Germinal center (tissue), 1 donor: ENCODE data around the gene ZNRF3.
"Not testable (repeated sequence)": the region's sequence is repeated elsewhere in the genome, so short reads cannot be mapped to it uniquely, and the experiment has no call there.

Experiments
- DNase-seq: peaks from one replicate; pipeline ENCODE4 v3.0.0; 2012; ENCODE audit warnings: mixed read lengths, low spot score

The ZNRF3 gene

GRCh38 chr22:28884747-28885350 is 1.5 kb downstream of the ZNRF3 start:
- DNase-seq: no peak

GRCh38 chr22:28885939-28886338 is 2.6 kb downstream of the ZNRF3 start:
- DNase-seq: no peak

GRCh38 chr22:28886679-28887078 is 3.3 kb downstream of the ZNRF3 start:
- DNase-seq: not testable (repeated sequence)

- DNase-seq: no peak
Measured at GRCh38 chr22:28887725-28888459, 4.5 kb downstream of the ZNRF3 start.

DNA sequence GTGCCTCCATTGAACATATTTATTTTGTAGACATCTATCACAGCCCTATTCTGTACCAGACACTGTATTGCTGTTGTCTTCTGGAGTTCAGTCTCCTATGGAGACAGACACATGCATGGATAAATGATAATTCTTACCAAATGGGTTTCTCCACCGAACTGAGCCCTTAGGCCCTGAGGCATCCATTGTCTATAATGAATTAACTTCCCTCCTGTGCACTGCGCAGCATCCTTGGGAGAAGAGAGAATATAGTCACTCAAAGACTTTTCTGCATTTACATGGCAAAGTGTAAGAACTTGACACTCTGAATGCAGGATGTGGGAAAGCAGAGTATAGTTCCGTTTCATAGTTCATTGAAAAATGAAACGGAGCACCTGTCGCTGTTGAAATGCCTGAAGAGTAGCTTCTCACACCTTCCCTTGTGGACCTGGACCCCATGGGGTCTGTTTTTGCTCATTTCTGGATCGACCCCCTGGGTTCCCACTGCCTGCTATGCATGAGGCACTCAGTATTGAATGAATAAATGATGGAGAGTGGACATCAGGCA is 6.2 kb downstream of the ZNRF3 start:
- DNase-seq: no peak

DNA sequence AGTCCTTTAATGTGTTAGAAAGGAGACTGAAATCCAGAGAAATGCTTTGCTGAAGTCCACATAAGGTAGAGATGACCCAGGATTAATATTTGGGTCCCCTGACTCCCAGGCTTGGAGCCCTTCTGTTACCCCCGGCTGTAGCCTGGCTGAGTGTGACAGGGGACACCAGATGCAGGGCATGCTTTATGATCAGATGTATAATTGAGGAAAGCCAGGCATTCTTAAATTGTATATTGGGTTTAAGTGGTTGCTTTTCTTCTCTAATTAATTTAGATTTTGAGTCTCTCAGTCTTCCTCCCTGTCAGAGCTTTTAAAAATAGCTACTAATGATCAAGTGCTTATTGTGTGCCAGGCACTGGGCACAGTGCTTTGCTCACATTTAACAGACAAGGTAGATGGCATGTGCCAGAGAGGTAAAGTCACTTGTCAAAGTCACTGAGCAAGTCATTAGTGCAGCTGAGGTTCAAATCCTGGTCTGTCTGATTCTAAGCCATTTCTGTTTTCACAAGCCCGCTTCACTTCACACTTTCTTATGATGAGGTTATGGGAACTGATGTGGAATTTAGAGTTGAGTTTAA is 7.9 kb downstream of the ZNRF3 start:
- DNase-seq: no peak

DNA sequence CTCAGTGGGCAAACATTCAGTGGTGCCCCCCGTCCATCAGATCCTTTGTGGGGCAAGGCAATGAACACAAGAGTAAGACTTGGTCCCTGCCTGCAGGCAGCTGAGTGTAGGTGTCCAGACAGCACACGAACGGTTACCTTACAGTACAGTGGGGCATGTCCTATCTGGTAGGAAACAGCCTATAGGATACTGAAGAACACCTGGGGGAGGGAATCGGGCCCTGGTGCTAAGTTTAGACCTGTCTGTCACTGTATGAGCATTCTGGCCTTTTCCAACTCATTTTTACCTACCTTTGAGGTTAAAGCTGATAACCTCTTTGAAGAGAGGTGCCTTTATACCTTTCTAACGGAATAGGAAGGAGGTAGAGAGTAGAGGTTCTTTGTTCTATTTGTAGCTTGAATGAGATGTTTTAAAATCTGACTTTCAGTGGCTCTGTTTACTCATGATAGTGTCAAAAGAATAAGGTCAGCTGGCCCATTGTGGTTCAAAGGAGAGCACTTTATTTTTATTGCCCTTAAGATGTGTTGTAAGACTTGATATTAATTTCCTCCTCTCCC is 8.9 kb downstream of the ZNRF3 start:
- no peak for DNase-seq

- no peak for DNase-seq
Measured at GRCh38 chr22:28893810-28894209, 10.4 kb downstream of the ZNRF3 start.

DNA sequence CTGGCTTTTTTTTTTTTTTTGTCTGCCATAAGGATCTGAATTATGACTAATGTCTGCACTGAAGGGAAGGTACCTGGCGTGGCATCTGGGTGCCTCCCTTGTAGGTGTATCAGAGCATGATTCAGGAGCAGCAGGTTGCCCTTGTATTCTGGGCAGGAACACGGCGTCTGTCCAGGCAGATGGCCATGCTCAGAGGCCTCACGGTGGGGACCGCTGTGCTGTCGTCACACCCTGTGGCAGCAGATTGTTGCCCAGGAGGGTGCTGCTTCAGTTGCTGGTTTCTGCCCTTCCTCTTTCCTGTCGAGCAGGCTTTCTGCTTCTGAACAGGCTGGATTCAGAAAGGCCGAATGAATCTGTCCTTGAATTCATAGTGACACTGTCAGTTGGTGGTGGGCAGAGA is 11.0 kb downstream of the ZNRF3 start:
- DNase-seq: no peak

DNA sequence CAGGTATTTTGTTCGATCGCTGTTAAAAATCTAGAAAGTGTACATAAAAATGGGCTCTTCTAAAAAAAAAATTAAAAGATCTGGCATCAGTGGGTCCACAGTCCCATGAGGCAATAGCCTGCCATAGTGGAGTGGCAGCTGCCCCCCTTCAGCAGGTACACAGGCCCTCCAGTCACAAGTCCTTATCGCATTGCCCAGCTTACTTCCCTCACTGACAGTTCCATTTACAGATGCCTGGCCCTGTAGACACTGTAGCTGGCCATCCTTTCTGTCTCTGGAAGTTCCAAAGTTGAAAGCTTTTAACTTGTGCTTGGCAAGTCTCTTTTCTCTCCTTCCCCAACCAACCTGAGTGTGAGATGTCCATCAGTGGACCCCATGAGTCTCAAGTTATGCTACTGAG is 11.4 kb downstream of the ZNRF3 start:
- DNase-seq: no peak

DNA sequence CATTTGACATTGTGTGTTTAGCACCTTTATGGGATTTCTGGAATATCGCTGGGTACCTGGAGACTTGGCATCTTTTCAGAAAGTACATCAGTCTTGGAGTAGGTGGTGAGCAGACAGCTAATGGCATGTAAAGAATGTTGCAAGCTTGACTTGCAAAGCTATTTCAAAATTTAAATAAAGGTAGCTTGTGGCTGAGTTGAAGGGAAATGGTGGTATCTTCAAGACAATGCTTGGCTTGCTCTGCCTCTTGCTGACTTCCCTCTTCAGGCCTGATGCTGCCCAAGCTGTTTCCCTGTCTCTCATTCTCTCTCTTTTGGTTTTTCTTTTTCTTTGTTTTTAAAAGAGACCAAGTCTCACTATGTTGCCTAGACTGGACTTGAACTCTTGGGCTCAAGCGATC is 13.2 kb downstream of the ZNRF3 start:
- DNase-seq: no peak

GRCh38 chr22:28898233-28898629 is 14.9 kb downstream of the ZNRF3 start:
- no peak for DNase-seq

- no peak for DNase-seq
Measured at GRCh38 chr22:28899199-28899853, 16.0 kb downstream of the ZNRF3 start.

GRCh38 chr22:28900379-28900925 is 17.1 kb downstream of the ZNRF3 start:
- DNase-seq: no peak

DNA sequence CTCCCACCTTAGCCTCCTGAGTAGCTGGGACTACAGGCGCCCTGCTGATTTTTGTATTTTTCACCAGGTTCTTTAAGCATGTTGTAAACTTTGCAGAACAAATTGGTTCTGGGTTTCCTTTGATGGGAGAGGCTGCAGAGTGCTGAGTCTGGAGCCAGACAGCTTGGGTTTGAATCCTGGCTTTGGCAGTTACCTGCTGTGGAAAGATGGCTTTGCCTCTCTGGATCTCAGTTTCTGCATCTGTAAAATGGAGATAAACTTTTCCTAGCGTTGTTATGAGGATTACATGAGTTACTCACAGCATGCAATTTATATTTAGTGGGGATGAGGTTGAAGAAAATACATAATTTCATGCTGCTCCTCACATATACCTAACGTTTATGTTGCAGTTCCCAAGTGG is 19.1 kb downstream of the ZNRF3 start:
- no peak for DNase-seq

- DNase-seq: no peak
Measured at GRCh38 chr22:28903080-28903479, 19.7 kb downstream of the ZNRF3 start.

DNA sequence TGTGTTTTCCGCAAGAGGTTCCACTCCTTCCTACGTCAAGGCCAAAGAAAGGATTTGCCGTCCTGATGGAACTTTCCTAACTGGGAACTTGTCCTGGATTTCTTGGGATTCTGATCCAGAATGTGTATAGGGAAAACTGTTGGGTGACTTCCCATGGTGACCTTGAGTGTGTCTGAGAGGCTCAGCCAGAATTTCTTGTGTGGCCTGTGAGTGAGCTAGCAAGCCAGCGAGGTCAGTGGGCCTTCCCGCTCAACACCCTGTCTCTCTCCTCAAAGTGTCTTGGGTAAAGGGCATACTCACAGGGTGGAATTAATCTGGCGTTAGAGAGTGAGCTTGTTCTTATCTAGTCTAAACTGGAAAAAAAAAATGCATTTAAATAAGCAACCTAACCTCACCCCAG is 20.4 kb downstream of the ZNRF3 start:
- DNase-seq: no peak

DNA sequence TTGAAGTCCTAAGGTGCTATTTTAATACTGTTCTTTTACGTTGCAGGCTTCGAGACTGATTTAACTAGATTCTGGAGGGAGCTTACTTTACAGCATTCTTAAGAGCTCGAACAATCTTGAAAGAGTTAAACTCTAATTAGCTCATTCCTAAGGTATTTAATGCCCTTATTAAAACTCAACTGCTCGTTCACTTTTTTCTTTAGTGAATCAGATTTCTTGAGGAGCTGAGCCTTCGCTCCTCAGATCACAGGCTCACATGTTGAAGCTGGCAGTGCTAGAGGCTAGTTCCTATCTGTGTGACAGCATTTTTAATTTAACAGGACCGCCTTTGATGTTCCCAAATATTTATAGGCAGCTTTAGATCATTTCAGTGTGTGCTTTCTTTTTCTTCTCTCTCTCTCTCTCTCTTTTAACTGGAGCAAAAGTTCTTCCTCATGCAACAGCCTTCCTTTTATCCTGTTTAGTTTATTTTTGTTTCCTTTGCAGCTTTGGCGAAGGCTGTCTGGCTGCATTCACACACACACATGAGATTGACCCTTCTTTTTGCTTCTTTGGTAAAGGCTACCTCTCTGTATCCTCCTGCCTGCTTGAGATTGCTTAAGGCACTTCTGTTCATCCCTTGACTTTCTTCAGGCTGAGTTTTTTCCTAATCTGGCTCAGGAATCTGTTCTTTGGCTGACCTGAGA is 21.0 kb downstream of the ZNRF3 start:
- DNase-seq: no peak

GRCh38 chr22:28905256-28905832 is 22.0 kb downstream of the ZNRF3 start:
- DNase-seq: no peak

DNA sequence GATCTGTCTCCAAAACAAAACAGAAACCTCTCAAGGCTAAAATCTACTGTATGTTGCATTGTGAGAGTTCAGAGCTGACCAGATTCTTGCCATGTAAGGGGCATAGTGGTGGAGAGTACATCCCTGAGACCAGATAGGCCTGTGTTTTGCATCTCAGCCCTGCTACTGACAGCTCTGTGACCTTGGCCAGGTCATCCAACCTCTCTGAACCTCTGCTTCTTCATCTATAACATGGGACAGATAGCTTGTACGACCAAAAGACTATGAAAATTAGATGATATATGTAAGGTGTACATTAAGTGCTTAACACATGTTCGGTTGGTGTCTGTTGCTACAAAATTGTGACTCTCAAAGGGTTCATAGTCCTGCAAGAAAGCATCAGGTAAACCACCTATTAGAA is 22.9 kb downstream of the ZNRF3 start:
- no peak for DNase-seq

GRCh38 chr22:28907311-28908008 is 24.1 kb downstream of the ZNRF3 start:
- DNase-seq: no peak
